WTC11 (cell line): ENCODE measurements around the gene RREB1. TPM values are rescaled to one million over a fixed set of nuclear protein-coding genes. Genes with fewer than 3 reads are reported as not detected.

Experiments used
- ATAC-seq: fragments of 200-7000 bp; cut with Tn5 transposase; 2 replicates; pipeline ENCODE4 v1.10.0; 2021; ENCODE audit warnings: mild to moderate bottlenecking, moderate library complexity
- CTCF ChIA-PET: fragments of 300-600 bp; sonication (Branson Sonifier 250); formaldehyde crosslinking; loops from one replicate; lab custom pipeline; 2021; ENCODE audit warnings: antibody characterized with exemption; lab: Charles Lee
- POLR2A ChIA-PET: fragments of 350-600 bp; sonication (Branson Sonifier 250); formaldehyde crosslinking; loops from one replicate; lab custom pipeline; 2021; ENCODE audit warnings: antibody characterized with exemption; lab: Charles Lee
- DNase-seq: peaks from one replicate; pipeline ENCODE4 v3.0.0; 2021; ENCODE audit warnings: low spot score
- H3K27ac Mint-ChIP-seq: 2 replicates; pipeline ENCODE4 v1.8.0; 2021; ENCODE audit warnings: mixed read lengths
- H3K27me3 Mint-ChIP-seq: 2 replicates; pipeline ENCODE4 v1.8.0; 2021; ENCODE audit warnings: low read depth, mild to moderate bottlenecking, moderate library complexity, mixed read lengths
- H3K36me3 Mint-ChIP-seq: 2 replicates; pipeline ENCODE4 v1.8.0; 2021; ENCODE audit warnings: mixed read lengths
- H3K4me1 Mint-ChIP-seq: 2 replicates; pipeline ENCODE4 v1.8.0; 2022; ENCODE audit warnings: mixed read lengths
- H3K4me3 Mint-ChIP-seq: 2 replicates; pipeline ENCODE4 v1.8.0; 2021; ENCODE audit warnings: mild to moderate bottlenecking, moderate library complexity, mixed read lengths
- H3K9me3 Mint-ChIP-seq: 2 replicates; pipeline ENCODE4 v1.8.0; 2021; ENCODE audit warnings: mixed read lengths
- AFF4 ChIP-seq: sonication (generic); formaldehyde crosslinking; IDR thresholded peaks from 2 replicates; pipeline ENCODE4 v1.8.1; 2023; ENCODE audit warnings: mild to moderate bottlenecking, missing genetic modification reagents, borderline replicate concordance
- AR ChIP-seq: fragments of 250-450 bp; sonication (Bioruptor Pico); IDR thresholded peaks from 2 replicates; pipeline ENCODE4 v1.9.0; 2021; ENCODE audit warnings: mild to moderate bottlenecking
- ATF3 ChIP-seq: sonication (generic); formaldehyde crosslinking; conservative IDR thresholded peaks from 2 replicates; pipeline ENCODE4 v1.8.1; 2022; ENCODE audit warnings: mild to moderate bottlenecking, missing genetic modification reagents
- E2F1 ChIP-seq: sonication (generic); formaldehyde crosslinking; IDR thresholded peaks from 2 replicates; pipeline ENCODE4 v1.8.0; 2022; ENCODE audit warnings: mild to moderate bottlenecking, missing genetic modification reagents
- GRHL2 ChIP-seq: fragments of 250-450 bp; sonication (Bioruptor Pico); IDR thresholded peaks from 2 replicates; pipeline ENCODE4 v1.8.0; 2022; ENCODE audit warnings: mild to moderate bottlenecking, moderate library complexity; ENCODE audit not compliant: insufficient replicate concordance, severe bottlenecking
- JAZF1 ChIP-seq: fragments of 250-450 bp; sonication (Bioruptor Pico); IDR thresholded peaks from 2 replicates; pipeline ENCODE4 v1.9.0; 2021; ENCODE audit warnings: moderate library complexity, mild to moderate bottlenecking, inconsistent platforms
- NR2C2 ChIP-seq: sonication (generic); formaldehyde crosslinking; IDR thresholded peaks from 2 replicates; pipeline ENCODE4 v1.8.0; 2022; ENCODE audit warnings: mild to moderate bottlenecking, missing genetic modification reagents
- PRDM15 ChIP-seq: sonication (generic); formaldehyde crosslinking; IDR thresholded peaks from 2 replicates; pipeline ENCODE4 v1.8.0; 2022; ENCODE audit warnings: missing genetic modification reagents
- SMAD3 ChIP-seq: sonication (generic); formaldehyde crosslinking; IDR thresholded peaks from 2 replicates; pipeline ENCODE4 v1.8.0; 2022; ENCODE audit warnings: missing genetic modification reagents, mild to moderate bottlenecking, borderline replicate concordance
- SOX15 ChIP-seq: fragments of 250-450 bp; sonication (Bioruptor Pico); IDR thresholded peaks from 2 replicates; pipeline ENCODE4 v1.9.0; 2021; ENCODE audit warnings: mild to moderate bottlenecking
- STAT6 ChIP-seq: sonication (generic); formaldehyde crosslinking; conservative IDR thresholded peaks from 2 replicates; pipeline ENCODE4 v1.8.1; 2023; ENCODE audit warnings: mild to moderate bottlenecking, low read depth, missing genetic modification reagents, moderate library complexity
- TEAD1 ChIP-seq: sonication (generic); formaldehyde crosslinking; IDR thresholded peaks from 2 replicates; pipeline ENCODE4 v1.8.0; 2022; ENCODE audit warnings: mild to moderate bottlenecking, missing genetic modification reagents
- ZNF138 ChIP-seq: sonication (generic); formaldehyde crosslinking; conservative IDR thresholded peaks from 2 replicates; pipeline ENCODE4 v1.8.1; 2022; ENCODE audit warnings: mild to moderate bottlenecking, moderate library complexity, missing genetic modification reagents
- ZNF281 ChIP-seq: sonication (generic); formaldehyde crosslinking; IDR thresholded peaks from 2 replicates; pipeline ENCODE4 v1.8.0; 2023; ENCODE audit warnings: mild to moderate bottlenecking, missing genetic modification reagents
- ZNF671 ChIP-seq: fragments of 250-450 bp; sonication (Bioruptor Pico); IDR thresholded peaks from 2 replicates; pipeline ENCODE4 v1.8.0; 2021; ENCODE audit warnings: mild to moderate bottlenecking
- total RNA-seq: library from RNA; stranded (reverse); gene quantifications from 3 replicates; pipeline ENCODE4 v1.2.3, GENCODE V29; 2021

Gene RREB1
- total RNA-seq, 1 experiment from 2014 or later, result 38.5 TPM

- peak overlapping the region; percentile 19; the same call in 1 of the 2 replicates for H3K27ac Mint-ChIP-seq
- ChIA-PET CTCF (no interaction called here), POLR2A (no interaction called here)
- H3K4me3 Mint-ChIP-seq, result no peak overlapping the region
- H3K9me3 Mint-ChIP-seq, result no peaks in the 10 kb centered on the region
- no peak for ATAC-seq
- TF ChIP-seq STAT6 (CRISPR knock-in tag), result no peak
- no peak for TF ChIP-seq GRHL2 (CRISPR knock-in tag)
- TF ChIP-seq TEAD1, result no peak
- TF ChIP-seq SOX15 (CRISPR knock-in tag), result no peak
- TF ChIP-seq AFF4 (CRISPR knock-in tag), result no peak
- no peak for TF ChIP-seq E2F1 (CRISPR knock-in tag)
- TF ChIP-seq ZNF281 (CRISPR knock-in tag), result no peak
- no peak for TF ChIP-seq AR (CRISPR knock-in tag)
- TF ChIP-seq NR2C2 (CRISPR knock-in tag), result no peak
- TF ChIP-seq JAZF1 (CRISPR knock-in tag), result no peak
- no peak for TF ChIP-seq ATF3 (CRISPR knock-in tag)
- TF ChIP-seq ZNF671 (CRISPR knock-in tag), result no peak
- no peak for TF ChIP-seq ZNF138 (CRISPR knock-in tag)
- TF ChIP-seq PRDM15 (CRISPR knock-in tag), result no peak
- TF ChIP-seq SMAD3, result no peak
- H3K4me1 Mint-ChIP-seq, result peaks cover 10% of the 10 kb centered on the region
- H3K36me3 Mint-ChIP-seq, result peaks cover 59% of the 10 kb centered on the region
- H3K27me3 Mint-ChIP-seq, result no peaks in the 10 kb centered on the region
- no peak for DNase-seq
Measured at GRCh38 chr6:7180751-7181150, 73.0 kb downstream of the RREB1 start.
